ENCODE measurements around the gene DPP6.

DNA sequence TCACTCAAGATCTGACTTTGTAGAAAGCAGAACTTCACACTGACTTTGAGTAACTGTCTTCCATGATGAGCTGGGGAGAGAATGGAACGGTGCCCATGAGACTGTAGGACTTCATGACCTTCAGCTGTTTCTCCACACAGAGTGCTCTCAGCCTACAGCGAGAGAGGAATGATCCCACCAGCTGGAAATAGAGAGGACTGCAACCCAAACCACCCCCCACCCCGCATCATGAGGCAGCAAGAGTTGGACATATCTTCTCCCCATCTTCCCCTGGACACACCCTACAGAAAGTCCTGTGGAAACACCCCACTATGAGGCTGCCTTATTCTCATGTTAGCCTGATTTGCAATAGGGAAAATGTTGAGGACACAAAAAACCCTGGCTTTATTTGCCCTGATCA, 638.2 kb downstream of the DPP6 start:
- TF ChIP-seq, protein P1, sequence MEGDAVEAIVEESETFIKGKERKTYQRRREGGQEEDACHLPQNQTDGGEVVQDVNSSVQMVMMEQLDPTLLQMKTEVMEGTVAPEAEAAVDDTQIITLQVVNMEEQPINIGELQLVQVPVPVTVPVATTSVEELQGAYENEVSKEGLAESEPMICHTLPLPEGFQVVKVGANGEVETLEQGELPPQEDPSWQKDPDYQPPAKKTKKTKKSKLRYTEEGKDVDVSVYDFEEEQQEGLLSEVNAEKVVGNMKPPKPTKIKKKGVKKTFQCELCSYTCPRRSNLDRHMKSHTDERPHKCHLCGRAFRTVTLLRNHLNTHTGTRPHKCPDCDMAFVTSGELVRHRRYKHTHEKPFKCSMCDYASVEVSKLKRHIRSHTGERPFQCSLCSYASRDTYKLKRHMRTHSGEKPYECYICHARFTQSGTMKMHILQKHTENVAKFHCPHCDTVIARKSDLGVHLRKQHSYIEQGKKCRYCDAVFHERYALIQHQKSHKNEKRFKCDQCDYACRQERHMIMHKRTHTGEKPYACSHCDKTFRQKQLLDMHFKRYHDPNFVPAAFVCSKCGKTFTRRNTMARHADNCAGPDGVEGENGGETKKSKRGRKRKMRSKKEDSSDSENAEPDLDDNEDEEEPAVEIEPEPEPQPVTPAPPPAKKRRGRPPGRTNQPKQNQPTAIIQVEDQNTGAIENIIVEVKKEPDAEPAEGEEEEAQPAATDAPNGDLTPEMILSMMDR (IDR thresholded peaks at IDR 0.05): no peak
- TF ChIP-seq POLR2A (IDR thresholded peaks at IDR 0.05) (no peak), POLR2AphosphoS5 (IDR thresholded peaks at IDR 0.05) (no peak)
